Mesendoderm (in vitro differentiated cells): ENCODE measurements around the gene SHMT1. TPM values are rescaled to one million over a fixed set of nuclear protein-coding genes. Genes with fewer than 3 reads are reported as not detected.
"Not testable (repeated sequence)": the region's sequence is repeated elsewhere in the genome, so short reads cannot be mapped to it uniquely, and the experiment has no call there.

ENCODE experiments used
- DNase-seq: peaks from one replicate; pipeline ENCODE4 v3.0.0; 2013
- H2AK5ac ChIP-seq: 2 replicates; pipeline ENCODE4 v1.6.1; 2013; ENCODE audit warnings: low read length, inconsistent platforms
- H2BK120ac ChIP-seq: 2 replicates; pipeline ENCODE4 v1.6.1; 2013; ENCODE audit warnings: low read depth, mild to moderate bottlenecking, low read length, moderate library complexity, mixed read lengths
- H2BK15ac ChIP-seq: replicated peaks from 2 replicates; pipeline ENCODE4 v1.6.1; 2013; ENCODE audit warnings: low read depth, mild to moderate bottlenecking, moderate library complexity
- H2BK5ac ChIP-seq: 2 replicates; pipeline ENCODE4 v1.6.1; 2013; ENCODE audit warnings: low read length, inconsistent platforms
- H3K18ac ChIP-seq: 2 replicates; pipeline ENCODE4 v1.6.1; 2013; ENCODE audit warnings: mild to moderate bottlenecking, low read length, mixed read lengths
- H3K23ac ChIP-seq: one replicate; pipeline ENCODE4 v1.6.1; 2013; ENCODE audit warnings: low read length
- H3K27ac ChIP-seq: 2 replicates; pipeline ENCODE4 v1.5.1; 2013; ENCODE audit warnings: low read depth, mild to moderate bottlenecking, inconsistent platforms, low read length, moderate library complexity
- H3K27me3 ChIP-seq: 2 replicates; pipeline ENCODE4 v1.6.1; 2013; ENCODE audit warnings: low read length, control low read depth, mild to moderate bottlenecking, inconsistent platforms; ENCODE audit not compliant: insufficient read depth, poor library complexity
- H3K36me3 ChIP-seq: 2 replicates; pipeline ENCODE4 v1.6.1; 2013; ENCODE audit warnings: low read length, inconsistent platforms; ENCODE audit not compliant: control insufficient read depth, insufficient read depth
- H3K4ac ChIP-seq: one replicate; pipeline ENCODE4 v1.6.1; 2013; ENCODE audit warnings: low read depth, mild to moderate bottlenecking, low read length, moderate library complexity
- H3K4me1 ChIP-seq: 2 replicates; pipeline ENCODE4 v1.6.1; 2013; ENCODE audit warnings: low read depth, low read length, inconsistent platforms; ENCODE audit not compliant: control insufficient read depth
- H3K4me2 ChIP-seq: 2 replicates; pipeline ENCODE4 v1.6.1; 2013; ENCODE audit warnings: low read length
- H3K4me3 ChIP-seq: 2 replicates; pipeline ENCODE4 v1.5.1; 2013; ENCODE audit warnings: mild to moderate bottlenecking, low read length
- H3K56ac ChIP-seq: one replicate; pipeline ENCODE4 v1.6.1; 2013; ENCODE audit warnings: low read length
- H3K79me1 ChIP-seq: 2 replicates; pipeline ENCODE4 v1.6.1; 2013; ENCODE audit warnings: low read length, inconsistent platforms
- H3K79me2 ChIP-seq: 2 replicates; pipeline ENCODE4 v1.6.1; 2013; ENCODE audit warnings: mild to moderate bottlenecking, low read length; ENCODE audit not compliant: control insufficient read depth, insufficient read depth
- H3K9ac ChIP-seq: 2 replicates; pipeline ENCODE4 v1.6.1; 2013; ENCODE audit warnings: low read length, inconsistent platforms
- H4K5ac ChIP-seq: one replicate; pipeline ENCODE4 v1.6.1; 2013; ENCODE audit warnings: low read length
- H4K8ac ChIP-seq: one replicate; pipeline ENCODE4 v1.6.1; 2013; ENCODE audit warnings: low read depth, mild to moderate bottlenecking, control low read depth, low read length, moderate library complexity
- WGBS: extraction: QIAGEN DNeasy Blood & Tissue Kit; methylation state at CpG from one replicate; pipeline ENCODE4 v1.1.7; 2013; ENCODE audit warnings: low lambda C conversion rate, missing lambda C conversion rate; ENCODE audit not compliant: insufficient coverage; ENCODE audit errors: extremely low coverage; 5-methylcytosine and 5-hydroxymethylcytosine counted together
- polyA plus RNA-seq, 2 experiments: library from polyadenylated mRNA; stranded (reverse); fragments of 200-250 nt; gene quantifications; one replicate each; pipeline ENCODE4 v1.2.3, GENCODE V29; 2013

SHMT1 gene
- polyA plus RNA-seq (2013, experiment 1 of 2) = 46.2 TPM
- polyA plus RNA-seq (2013, experiment 2 of 2) = 46.2 TPM

GRCh38 chr17:18363101-18364049 is at the start of gene SHMT1:
Gene SHMT1 (minus strand): TSS chr17:18363550. CDS start chr17:18355981, 7,569 bp downstream.
- H3K27ac ChIP-seq = peak within 1 kb of the TSS; percentile 38
- peak within 1 kb of the TSS; percentile 97 for H3K56ac ChIP-seq
- peak; percentile 97 for DNase-seq
- no peak within 1 kb of the TSS for H2BK120ac ChIP-seq
- peak within 1 kb of the TSS; percentile 98 for H3K4me3 ChIP-seq
- peak within 1 kb of the TSS; percentile 82 for H2BK5ac ChIP-seq
- H3K79me2 ChIP-seq = peaks cover 38% of the 10 kb centered on the region
- H3K79me1 ChIP-seq = peaks cover 3% of the 10 kb centered on the region
- H3K9ac ChIP-seq = peak within 1 kb of the TSS; percentile 98
- H3K36me3 ChIP-seq = no peaks in the 10 kb centered on the region
- H3K4me1 ChIP-seq = no peaks in the 10 kb centered on the region
- WGBS = no CpG with 5 or more reads among the region's 76 CpGs
- H4K8ac ChIP-seq = peak within 1 kb of the TSS; percentile 69
- H3K4ac ChIP-seq = peak within 1 kb of the TSS; percentile 63
- no peak within 1 kb of the TSS for H2BK15ac ChIP-seq
- peak within 1 kb of the TSS; percentile 47 for H3K18ac ChIP-seq
- no peak within 1 kb of the TSS for H4K5ac ChIP-seq
- H3K23ac ChIP-seq = peak within 1 kb of the TSS; percentile 97
- H2AK5ac ChIP-seq = peak within 1 kb of the TSS; percentile 58
- peak within 1 kb of the TSS; percentile 89 for H3K4me2 ChIP-seq
- no peaks in the 10 kb centered on the region for H3K27me3 ChIP-seq

- H3K4me1 ChIP-seq, H2AK5ac ChIP-seq, H2BK5ac ChIP-seq, H3K18ac ChIP-seq, H3K27me3 ChIP-seq, H3K79me1 ChIP-seq, H2BK120ac ChIP-seq, H4K5ac ChIP-seq, H3K23ac ChIP-seq, H3K4me3 ChIP-seq, H2BK15ac ChIP-seq, H3K4me2 ChIP-seq, H3K79me2 ChIP-seq, DNase-seq, H3K36me3 ChIP-seq, H3K9ac ChIP-seq, H4K8ac ChIP-seq, H3K4ac ChIP-seq, H3K27ac ChIP-seq, H3K56ac ChIP-seq: not testable (repeated sequence)
- WGBS = no CpG with 5 or more reads among the region's 32 CpGs
Observed at GRCh38 chr17:18412001-18412538, 48.7 kb upstream of the SHMT1 start.

GRCh38 chr17:18411377-18411864 is 48.1 kb upstream of the SHMT1 start:
- H3K4me2 ChIP-seq, H2BK120ac ChIP-seq, H3K23ac ChIP-seq, H3K4me1 ChIP-seq, H3K27me3 ChIP-seq, H2BK15ac ChIP-seq, H4K5ac ChIP-seq, H2AK5ac ChIP-seq, H3K79me1 ChIP-seq, H3K79me2 ChIP-seq, H3K36me3 ChIP-seq: not testable (repeated sequence)
- peak overlapping the region; percentile 68 for H3K18ac ChIP-seq
- peak overlapping the region; percentile 57 for H4K8ac ChIP-seq
- peak overlapping the region; percentile 93 for H3K27ac ChIP-seq
- H2BK5ac ChIP-seq = peak overlapping the region; percentile 7
- H3K4me3 ChIP-seq = peak overlapping the region; percentile 58
- WGBS = no CpG with 5 or more reads among the region's 25 CpGs
- peak; percentile 62 for DNase-seq
- peak overlapping the region; percentile 65 for H3K9ac ChIP-seq
- H3K4ac ChIP-seq = peak overlapping the region; percentile 48
- peak overlapping the region; percentile 93 for H3K56ac ChIP-seq

- H2BK15ac ChIP-seq, H3K79me1 ChIP-seq, H3K4me1 ChIP-seq, H3K18ac ChIP-seq, H3K4me2 ChIP-seq, H4K5ac ChIP-seq, H3K4ac ChIP-seq, H3K36me3 ChIP-seq, H2AK5ac ChIP-seq, H3K27me3 ChIP-seq, H2BK120ac ChIP-seq, H4K8ac ChIP-seq, H3K79me2 ChIP-seq, H2BK5ac ChIP-seq, H3K23ac ChIP-seq: not testable (repeated sequence)
- Histone ChIP-seq H3K27ac (peak overlapping the region; percentile 46), H3K56ac (peak overlapping the region; percentile 93), H3K9ac (peak overlapping the region; percentile 61), H3K4me3 (peak overlapping the region; percentile 30)
- WGBS = no CpG with 5 or more reads among the region's 11 CpGs
- peak; percentile 87 for DNase-seq
Observed at GRCh38 chr17:18410736-18411135, 47.4 kb upstream of the SHMT1 start.

GRCh38 chr17:18409321-18409720 is 46.0 kb upstream of the SHMT1 start:
- not testable (repeated sequence) for H3K27me3 ChIP-seq, H3K27ac ChIP-seq, H4K8ac ChIP-seq, H2BK15ac ChIP-seq, H3K23ac ChIP-seq, H3K9ac ChIP-seq, H3K4me2 ChIP-seq, H4K5ac ChIP-seq, H3K4me1 ChIP-seq, H2BK5ac ChIP-seq, DNase-seq, H2BK120ac ChIP-seq, H2AK5ac ChIP-seq, H3K18ac ChIP-seq, H3K4me3 ChIP-seq, H3K4ac ChIP-seq, H3K36me3 ChIP-seq, H3K79me1 ChIP-seq, H3K79me2 ChIP-seq
- peak overlapping the region; percentile 15 for H3K56ac ChIP-seq
- WGBS = no CpG with 5 or more reads among the region's 6 CpGs
